Keratinocyte (primary cell): ENCODE measurements around the gene SLC7A6. TPM values are rescaled to one million over a fixed set of nuclear protein-coding genes. Genes with fewer than 3 reads are reported as not detected.

ENCODE experiments used
- DNase-seq: peaks from one replicate; pipeline ENCODE4 v3.0.0-alpha.2; 2011; ENCODE audit warnings: low read depth, missing footprints, low spot score
- FAIRE-seq: peaks from 2 replicates; lab custom pipeline; 2011; peaks lifted over from hg19 to GRCh38; lab: Jason Lieb, UNC
- H2AFZ ChIP-seq: 2 replicates; pipeline ENCODE4 v1.6.0; 2012; ENCODE audit warnings: low read length, control low read depth, inconsistent platforms; ENCODE audit not compliant: control insufficient read depth
- H3K27ac ChIP-seq: 2 replicates; pipeline ENCODE4 v1.5.1; 2011; ENCODE audit warnings: low read length; ENCODE audit not compliant: control insufficient read depth, insufficient read depth
- H3K27me3 ChIP-seq: 3 replicates; pipeline ENCODE4 v1.6.0; 2011; ENCODE audit warnings: low read length; ENCODE audit not compliant: control insufficient read depth, insufficient read depth; ENCODE audit errors: extremely low read depth
- H3K36me3 ChIP-seq, 2 experiments: 2 replicates in 1 of 2; 3 replicates in 1 of 2; pipeline ENCODE4 v1.5.1; 2011; ENCODE audit warnings: low read length in 2 of 2, mild to moderate bottlenecking in 1 of 2; ENCODE audit not compliant: control insufficient read depth in 2 of 2, insufficient read depth in 2 of 2; ENCODE audit errors: extremely low read depth in 1 of 2
- H3K4me1 ChIP-seq: 3 replicates; pipeline ENCODE4 v1.5.1; 2011; ENCODE audit warnings: low read length; ENCODE audit not compliant: control insufficient read depth, insufficient read depth; ENCODE audit errors: extremely low read depth
- H3K4me2 ChIP-seq: 3 replicates; pipeline ENCODE4 v1.6.0; 2011; ENCODE audit warnings: low read depth, low read length; ENCODE audit not compliant: control insufficient read depth, insufficient read depth; ENCODE audit errors: extremely low read depth
- H3K4me3 ChIP-seq, 3 experiments: fragments of 200-600 bp in 1 of 3; sonication (generic) in 1 of 3; 2 replicates in 2 of 3; 3 replicates in 1 of 3; pipeline ENCODE4 v1.5.1; 2011 to 2016; ENCODE audit warnings: low read length in 3 of 3, mild to moderate bottlenecking in 3 of 3, control low read depth in 2 of 3, inconsistent platforms in 1 of 3, low read depth in 1 of 3, mixed read lengths in 1 of 3, mixed run types in 1 of 3, moderate library complexity in 1 of 3; ENCODE audit not compliant: control insufficient read depth in 2 of 3, insufficient read depth in 2 of 3; ENCODE audit errors: extremely low read depth in 1 of 3
- H3K79me2 ChIP-seq: 2 replicates; pipeline ENCODE4 v1.6.0; 2012; ENCODE audit warnings: low read length; ENCODE audit not compliant: control insufficient read depth, insufficient read depth
- H3K9ac ChIP-seq: 3 replicates; pipeline ENCODE4 v1.6.0; 2011; ENCODE audit warnings: low read length; ENCODE audit not compliant: control insufficient read depth, insufficient read depth; ENCODE audit errors: extremely low read depth
- H3K9me1 ChIP-seq: 3 replicates; pipeline ENCODE4 v1.6.0; 2011; ENCODE audit warnings: low read length; ENCODE audit not compliant: control insufficient read depth, insufficient read depth; ENCODE audit errors: extremely low read depth
- H3K9me3 ChIP-seq: 2 replicates; pipeline ENCODE4 v1.5.1; 2012; ENCODE audit warnings: low read depth, low read length; ENCODE audit not compliant: control insufficient read depth
- H4K20me1 ChIP-seq: 3 replicates; pipeline ENCODE4 v1.6.0; 2011; ENCODE audit warnings: low read length; ENCODE audit not compliant: control insufficient read depth, insufficient read depth; ENCODE audit errors: extremely low read depth
- CTCF ChIP-seq, 3 experiments: IDR thresholded peaks in 1 of 3; conservative IDR thresholded peaks in 1 of 3; optimal IDR thresholded peaks in 1 of 3; 2 replicates in 2 of 3; 3 replicates in 1 of 3; pipeline versions ENCODE3 to v1.5.1; 2011; ENCODE audit warnings: low read length in 3 of 3, mild to moderate bottlenecking in 3 of 3, moderate library complexity in 2 of 3, control low read depth in 1 of 3, inconsistent platforms in 1 of 3; ENCODE audit not compliant: insufficient read depth in 2 of 3; ENCODE audit errors: extremely low read depth in 1 of 3
- EZH2 ChIP-seq: IDR thresholded peaks from one replicate; pipeline ENCODE4 v1.6.1; 2012; ENCODE audit warnings: inconsistent platforms, mild to moderate bottlenecking, low read length, moderate library complexity
- dilution Hi-C: fragments of 300-500 bp; cut with MboI; formaldehyde crosslinking; loops from one replicate; pipeline ENCODE4 v1.7.0; 2020; ENCODE audit warnings: low sequenced_read_pairs; ENCODE audit not compliant: extremely low pct_ligation_motif_present
- polyA plus RNA-seq, 5 experiments: library from polyadenylated mRNA; depleted of rRNA in 3 of 5; stranded (reverse) in 3 of 5; stranded (forward) in 1 of 5; unstranded in 1 of 5; fragments of >200 nt; gene quantifications; 1 replicate in 1 of 5; 2 replicates in 3 of 5; 3 replicates in 1 of 5; pipeline versions ENCODE4 v1.2.1 to v1.2.3, GENCODE V29; 2011 to 2012; ENCODE audit warnings: missing spikeins in 2 of 5, low read depth in 1 of 5, low replicate concordance in 1 of 5

SLC7A6 gene
- polyA plus RNA-seq, 1 donor (not counting 4 experiments of a cell fraction or from before 2014, with no cell fraction given) = 43.4 TPM

- dilution Hi-C loops = no loop called here
- no peaks in the 10 kb centered on the region for H3K27me3 ChIP-seq
- H3K9ac ChIP-seq = no peak overlapping the region
- H3K9me1 ChIP-seq = no peaks in the 10 kb centered on the region
- no peak for TF ChIP-seq CTCF (optimal IDR thresholded peaks at IDR 0.05 in 1 of 3, IDR thresholded peaks at IDR 0.05 in 1 of 3, conservative IDR thresholded peaks at IDR 0.05 in 1 of 3; ENCODE audit: extremely low read depth in 1 of 3, insufficient read depth in 2 of 3, low read length in 3 of 3)
- TF ChIP-seq EZH2 = no peak
- DNase-seq (no peak), FAIRE-seq (no peak)
- H3K27ac ChIP-seq = no peak overlapping the region
- H2AFZ ChIP-seq = no peak overlapping the region
- peaks cover 11% of the 10 kb centered on the region for H3K79me2 ChIP-seq
- peaks cover 2% of the 10 kb centered on the region for H3K4me1 ChIP-seq
- H3K36me3 ChIP-seq = peaks cover 37 to 55% of the 10 kb centered on the region in 2 experiments
- no peak overlapping the region for H3K4me3 ChIP-seq
- peaks cover 11% of the 10 kb centered on the region for H4K20me1 ChIP-seq
- H3K4me2 ChIP-seq = no peak overlapping the region
- no peaks in the 10 kb centered on the region for H3K9me3 ChIP-seq
Measured at GRCh38 chr16:68228652-68229051, 35.7 kb upstream of the SLC7A6 start.

GRCh38 chr16:68229431-68230175 lies 34.7 kb upstream of the SLC7A6 start:
- TF ChIP-seq CTCF (optimal IDR thresholded peaks at IDR 0.05 in 1 of 3, IDR thresholded peaks at IDR 0.05 in 1 of 3, conservative IDR thresholded peaks at IDR 0.05 in 1 of 3; ENCODE audit: extremely low read depth in 1 of 3, insufficient read depth in 2 of 3, low read length in 3 of 3) (peak; percentile 72 to 95 (median 76)), EZH2 (no peak)
- Histone ChIP-seq H4K20me1 (peaks cover 20% of the 10 kb centered on the region), H3K27ac (no peak overlapping the region), H3K36me3 (peaks cover 37 to 63% of the 10 kb centered on the region in 2 experiments), H2AFZ (no peak overlapping the region), H3K9me3 (no peaks in the 10 kb centered on the region), H3K9me1 (peaks cover 3% of the 10 kb centered on the region), H3K4me1 (peaks cover 12% of the 10 kb centered on the region), H3K79me2 (peaks cover 20% of the 10 kb centered on the region), H3K4me3 (no peak overlapping the region), H3K27me3 (no peaks in the 10 kb centered on the region), H3K4me2 (no peak overlapping the region), H3K9ac (no peak overlapping the region)
- dilution Hi-C loops = no loop called here
- DNase-seq = no peak
- FAIRE-seq = no peak
